Activated CD8-positive, alpha-beta memory T cell treated with anti-CD3 and anti-CD28 coated beads, Interleukin-2, amount 50 U/mL, for 1 hour (primary cell): ENCODE measurements around the gene METAP2.

Experiments
- DNase-seq: peaks from one replicate; pipeline ENCODE4 v3.0.0-alpha.2; 2020; ENCODE audit errors: extremely low read depth

The METAP2 gene

DNA sequence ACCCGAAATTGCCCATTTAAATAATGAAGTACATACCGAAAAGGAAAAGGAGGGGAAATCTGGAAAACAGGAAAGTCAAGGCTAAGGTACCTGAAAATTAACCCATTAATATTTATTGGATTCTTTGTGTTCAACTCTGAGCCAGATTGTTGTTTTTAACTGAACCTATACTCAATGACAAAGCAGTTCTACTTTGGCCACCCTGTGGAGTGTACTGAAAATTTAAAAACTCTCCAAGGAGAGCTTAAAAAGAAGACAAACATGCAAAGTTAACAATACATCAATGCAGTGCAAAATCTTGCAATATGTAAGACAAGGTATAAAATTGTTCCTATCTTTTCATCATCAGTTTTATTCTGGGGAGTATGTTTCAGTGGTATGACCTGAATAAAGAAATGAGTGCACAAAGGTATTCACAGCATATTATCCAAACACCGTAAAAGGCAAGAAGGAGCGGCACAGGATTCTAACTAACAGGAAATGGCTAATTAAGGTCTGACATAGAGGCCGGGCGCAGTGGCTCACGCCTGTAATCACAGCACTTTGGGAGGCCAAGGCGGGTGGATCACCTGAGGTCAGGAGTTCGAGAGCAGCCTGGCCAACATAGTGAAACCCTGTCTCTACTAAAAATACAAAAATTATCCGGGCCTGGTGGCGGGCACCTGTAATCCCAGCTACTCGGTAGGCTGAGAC lies 75.6 kb downstream of the METAP2 start:
- no peak for DNase-seq

- DNase-seq = no peak
Measured at GRCh38 chr12:95551305-95551704, 77.4 kb downstream of the METAP2 start, which contains the start of gene USP44. Gene USP44, minus strand, starts transcription at chr12:95551476. Its CDS starts 17,220 bp downstream, at chr12:95534256.

- DNase-seq = no peak
Measured at GRCh38 chr12:95551913-95552516, 78.1 kb downstream of the METAP2 start.

GRCh38 chr12:95553197-95553943 lies 79.4 kb downstream of the METAP2 start:
- DNase-seq = no peak

GRCh38 chr12:95554532-95555071 lies 80.7 kb downstream of the METAP2 start:
- no peak for DNase-seq

DNA sequence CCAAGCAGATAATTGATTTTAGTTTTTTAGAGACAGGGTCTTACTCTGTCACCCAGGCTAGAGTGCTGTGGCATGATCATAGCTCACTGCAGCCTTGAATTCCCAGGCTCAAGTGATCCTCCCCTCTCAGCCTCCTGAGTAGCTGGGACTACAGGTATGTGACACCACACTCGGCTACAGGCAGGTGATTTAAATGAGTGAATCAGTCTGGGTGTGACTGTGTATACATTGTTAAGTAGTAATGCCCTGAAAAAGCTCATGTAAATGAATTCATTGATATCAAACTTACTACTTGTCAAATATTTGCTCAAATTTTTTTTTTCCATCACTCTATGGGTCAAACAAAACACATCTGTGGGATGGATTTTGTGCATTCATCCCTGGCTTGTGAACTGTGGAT lies 83.7 kb downstream of the METAP2 start:
- DNase-seq = no peak
